Measurements from ENCODE around the gene AIF1.

DNA sequence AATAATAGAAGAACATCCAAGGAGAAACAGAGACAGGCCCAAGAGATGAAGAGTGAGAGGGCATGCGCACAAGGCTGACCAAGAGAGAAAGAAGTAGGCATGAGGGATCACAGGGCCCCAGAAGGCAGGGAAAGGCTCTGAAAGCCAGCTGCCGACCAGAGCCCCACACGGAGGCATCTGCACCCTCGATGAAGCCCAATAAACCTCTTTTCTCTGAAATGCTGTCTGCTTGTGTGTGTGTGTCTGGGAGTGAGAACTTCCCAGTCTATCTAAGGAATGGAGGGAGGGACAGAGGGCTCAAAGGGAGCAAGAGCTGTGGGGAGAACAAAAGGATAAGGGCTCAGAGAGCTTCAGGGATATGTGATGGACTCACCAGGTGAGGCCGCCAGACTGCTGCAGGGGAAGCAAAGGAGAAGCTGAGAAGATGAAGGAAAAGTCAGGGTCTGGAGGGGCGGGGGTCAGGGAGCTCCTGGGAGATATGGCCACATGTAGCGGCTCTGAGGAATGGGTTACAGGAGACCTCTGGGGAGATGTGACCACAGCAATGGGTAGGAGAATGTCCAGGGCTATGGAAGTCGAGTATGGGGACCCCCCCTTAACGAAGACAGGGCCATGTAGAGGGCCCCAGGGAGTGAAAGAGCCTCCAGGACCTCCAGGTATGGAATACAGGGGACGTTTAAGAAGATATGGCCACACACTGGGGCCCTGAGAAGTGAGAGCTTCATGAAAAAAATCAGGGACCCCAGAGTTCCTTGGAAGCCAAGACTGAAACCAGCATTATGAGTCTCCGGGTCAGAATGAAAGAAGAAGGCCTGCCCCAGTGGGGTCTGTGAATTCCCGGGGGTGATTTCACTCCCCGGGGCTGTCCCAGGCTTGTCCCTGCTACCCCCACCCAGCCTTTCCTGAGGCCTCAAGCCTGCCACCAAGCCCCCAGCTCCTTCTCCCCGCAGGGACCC is 40.6 kb upstream of the AIF1 start:
- TF ChIP-seq, protein P1, sequence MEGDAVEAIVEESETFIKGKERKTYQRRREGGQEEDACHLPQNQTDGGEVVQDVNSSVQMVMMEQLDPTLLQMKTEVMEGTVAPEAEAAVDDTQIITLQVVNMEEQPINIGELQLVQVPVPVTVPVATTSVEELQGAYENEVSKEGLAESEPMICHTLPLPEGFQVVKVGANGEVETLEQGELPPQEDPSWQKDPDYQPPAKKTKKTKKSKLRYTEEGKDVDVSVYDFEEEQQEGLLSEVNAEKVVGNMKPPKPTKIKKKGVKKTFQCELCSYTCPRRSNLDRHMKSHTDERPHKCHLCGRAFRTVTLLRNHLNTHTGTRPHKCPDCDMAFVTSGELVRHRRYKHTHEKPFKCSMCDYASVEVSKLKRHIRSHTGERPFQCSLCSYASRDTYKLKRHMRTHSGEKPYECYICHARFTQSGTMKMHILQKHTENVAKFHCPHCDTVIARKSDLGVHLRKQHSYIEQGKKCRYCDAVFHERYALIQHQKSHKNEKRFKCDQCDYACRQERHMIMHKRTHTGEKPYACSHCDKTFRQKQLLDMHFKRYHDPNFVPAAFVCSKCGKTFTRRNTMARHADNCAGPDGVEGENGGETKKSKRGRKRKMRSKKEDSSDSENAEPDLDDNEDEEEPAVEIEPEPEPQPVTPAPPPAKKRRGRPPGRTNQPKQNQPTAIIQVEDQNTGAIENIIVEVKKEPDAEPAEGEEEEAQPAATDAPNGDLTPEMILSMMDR (IDR thresholded peaks at IDR 0.05) = no peak
- TF ChIP-seq POLR2A (IDR thresholded peaks at IDR 0.05) = no peak
